B cell (primary cell): ENCODE data around the gene COL21A1. TPM values are rescaled to one million over a fixed set of nuclear protein-coding genes. Genes with fewer than 3 reads are reported as not detected.

Experiments
- ATAC-seq: fragments of 200-7000 bp; cut with Tn5 transposase; one replicate; pipeline ENCODE4 v1.10.0; 2021; ENCODE audit warnings: low read depth, mild to moderate bottlenecking, moderate number of reproducible peaks, moderate library complexity
- CTCF ChIA-PET: fragments of 350-600 bp; sonication (Branson Sonifier 250); formaldehyde crosslinking; loops from one replicate; lab custom pipeline; 2021; ENCODE audit warnings: antibody characterized with exemption, inconsistent platforms; lab: Charles Lee
- POLR2A ChIA-PET: fragments of 350-600 bp; sonication (Branson Sonifier 250); formaldehyde crosslinking; loops from one replicate; lab custom pipeline; 2021; ENCODE audit warnings: antibody characterized with exemption; lab: Charles Lee
- DNase-seq: peaks from one replicate; pipeline ENCODE4 v3.0.0; 2013
- H2AFZ ChIP-seq: 2 replicates; pipeline ENCODE4 v1.6.1; 2012; ENCODE audit warnings: mild to moderate bottlenecking, low read depth, low read length; ENCODE audit not compliant: insufficient read depth, poor library complexity, severe bottlenecking
- H3K27ac ChIP-seq, 2 donors: 1 replicate in 1 of 2; 2 replicates in 1 of 2; pipeline ENCODE4 v1.5.1; 2012 to 2013; ENCODE audit warnings: low read length in 2 of 2, mild to moderate bottlenecking in 2 of 2, moderate library complexity in 1 of 2
- H3K27me3 ChIP-seq, 4 experiments: fragments of 200-600 bp in 1 of 4; sonication (generic) in 1 of 4; replicated peaks in 1 of 4; 1 replicate in 2 of 4; 2 replicates in 2 of 4; pipeline versions ENCODE4 v1.6.1 to v1.7.0; 2013 to 2016; ENCODE audit warnings: low read length in 3 of 4, mild to moderate bottlenecking in 2 of 4, mixed read lengths in 1 of 4, moderate library complexity in 1 of 4; ENCODE audit not compliant: insufficient read depth in 4 of 4, control insufficient read depth in 3 of 4; ENCODE audit errors: control extremely low read depth in 1 of 4
- H3K36me3 ChIP-seq, 2 experiments: replicated peaks in 1 of 2; 1 replicate in 1 of 2; 2 replicates in 1 of 2; pipeline versions ENCODE4 v1.6.1 to v1.7.1; 2013; ENCODE audit warnings: low read length in 1 of 2; ENCODE audit not compliant: insufficient read depth in 2 of 2, control insufficient read depth in 1 of 2; ENCODE audit errors: control extremely low read depth in 1 of 2, extremely low read depth in 1 of 2
- H3K4me1 ChIP-seq, 2 donors: fragments of 200-600 bp in 1 of 2; sonication (generic) in 1 of 2; 1 replicate in 1 of 2; 2 replicates in 1 of 2; pipeline versions ENCODE4 v1.5.1 to v1.6.1; 2013 to 2017; ENCODE audit warnings: low read length in 2 of 2; ENCODE audit not compliant: control insufficient read depth in 2 of 2, insufficient read depth in 2 of 2
- H3K4me2 ChIP-seq: replicated peaks from 2 replicates; pipeline ENCODE3; 2012; ENCODE audit warnings: mild to moderate bottlenecking, low read depth, low read length; ENCODE audit not compliant: poor library complexity, severe bottlenecking
- H3K4me3 ChIP-seq, 5 experiments: fragments of 200-600 bp in 1 of 5; sonication (generic) in 1 of 5; 1 replicate in 3 of 5; 2 replicates in 2 of 5; pipeline versions ENCODE4 v1.5.1 to v1.7.0; 2011 to 2016; ENCODE audit warnings: low read length in 4 of 5, mild to moderate bottlenecking in 4 of 5, low read depth in 2 of 5, control low read depth in 1 of 5, moderate library complexity in 1 of 5; ENCODE audit not compliant: insufficient read depth in 1 of 5; ENCODE audit errors: control extremely low read depth in 1 of 5, extremely low read depth in 1 of 5
- H3K79me2 ChIP-seq: fragments of 200-600 bp; sonication (generic); one replicate; pipeline ENCODE4 v1.6.0; 2016; ENCODE audit warnings: low read length; ENCODE audit not compliant: control insufficient read depth, insufficient read depth
- H3K9ac ChIP-seq: fragments of 200-600 bp; sonication (generic); 2 replicates; pipeline ENCODE4 v1.6.1; 2017; ENCODE audit warnings: mild to moderate bottlenecking, low read length, moderate library complexity
- H3K9me3 ChIP-seq, 3 donors: one replicate each; pipeline versions ENCODE4 v1.6.1 to v1.7.1; 2013; ENCODE audit warnings: low read length in 2 of 3; ENCODE audit not compliant: control insufficient read depth in 2 of 3, insufficient read depth in 1 of 3; ENCODE audit errors: control extremely low read depth in 1 of 3
- H4K20me1 ChIP-seq: 2 replicates; pipeline ENCODE4 v1.6.0; 2012; ENCODE audit warnings: mild to moderate bottlenecking, low read length; ENCODE audit not compliant: insufficient read depth, control insufficient read depth, poor library complexity, severe bottlenecking
- H3K27ac Mint-ChIP-seq: one replicate; pipeline ENCODE4 v1.8.0; 2021; ENCODE audit warnings: mixed read lengths
- H3K27me3 Mint-ChIP-seq: one replicate; pipeline ENCODE4 v1.8.0; 2021; ENCODE audit warnings: mixed read lengths
- H3K4me1 Mint-ChIP-seq: one replicate; pipeline ENCODE4 v1.8.0; 2021; ENCODE audit warnings: mixed read lengths
- H3K4me3 Mint-ChIP-seq: one replicate; pipeline ENCODE4 v1.8.0; 2021; ENCODE audit warnings: mixed read lengths
- H3K9me3 Mint-ChIP-seq: one replicate; pipeline ENCODE4 v1.8.0; 2022; ENCODE audit warnings: mixed read lengths; ENCODE audit not compliant: insufficient read depth
- CTCF ChIP-seq: fragments of 200-600 bp; IDR thresholded peaks from one replicate; pipeline ENCODE4 v1.8.0; 2022; ENCODE audit warnings: antibody characterized with exemption, mild to moderate bottlenecking
- EZH2 ChIP-seq: IDR thresholded peaks from 2 replicates; pipeline ENCODE4 v1.6.1; 2012; ENCODE audit warnings: borderline replicate concordance, low read depth, mild to moderate bottlenecking, moderate library complexity, low read length; ENCODE audit not compliant: insufficient read depth, poor library complexity, severe bottlenecking
- WGBS: methylation state at CpG from one replicate; pipeline ENCODE4 v1.1.5; 2013; ENCODE audit warnings: missing lambda C conversion rate; ENCODE audit not compliant: insufficient coverage; 5-methylcytosine and 5-hydroxymethylcytosine counted together
- intact Hi-C: fragments of 100-400 bp; cut with micrococcal nuclease; formaldehyde crosslinking; loops from one replicate; pipeline ENCODE4 v1.10.0; 2022
- polyA plus RNA-seq: library from polyadenylated mRNA; depleted of rRNA; stranded (reverse); fragments of >200 nt; gene quantifications from 2 replicates; pipeline ENCODE4 v1.2.3, GENCODE V29; 2012
- total RNA-seq, 2 donors: library from RNA; stranded (reverse); fragments of 120-200 nt in 1 of 2; gene quantifications; 1 replicate in 1 of 2; 2 replicates in 1 of 2; pipeline versions ENCODE4 v1.2.3 to v1.2.4, GENCODE V29; 2013 to 2022

Gene COL21A1
- total and polyA plus RNA-seq, 2 donors (not counting 1 experiment from before 2014, with no cell fraction given), result not detected

- Mint-ChIP-seq H3K9me3 (peaks cover 5% of the 10 kb centered on the region), H3K27me3 (no peaks in the 10 kb centered on the region), H3K4me3 (no peak overlapping the region), H3K4me1 (no peaks in the 10 kb centered on the region), H3K27ac (no peak overlapping the region)
- H4K20me1 ChIP-seq, result no peaks in the 10 kb centered on the region
- no peak overlapping the region for H3K4me3 ChIP-seq
- H2AFZ ChIP-seq, result no peak overlapping the region
- whole genome bisulfite sequencing, result no CpG with 5 or more reads among the region's 1 CpG
- H3K27ac ChIP-seq, result no peak overlapping the region
- H3K36me3 ChIP-seq, result no peaks in the 10 kb centered on the region
- ChIA-PET CTCF (no interaction called here), POLR2A (no interaction called here)
- H3K4me1 ChIP-seq, result no peaks in the 10 kb centered on the region
- H3K9ac ChIP-seq, result no peak overlapping the region
- H3K79me2 ChIP-seq, result no peaks in the 10 kb centered on the region
- H3K9me3 ChIP-seq, result peaks cover 0 to 2% (median 2%) of the 10 kb centered on the region in 3 donors
- intact Hi-C loops, result no loop called here
- DNase-seq (no peak), ATAC-seq (no peak)
- no peak overlapping the region for H3K4me2 ChIP-seq
- H3K27me3 ChIP-seq, result no peaks in the 10 kb centered on the region
- TF ChIP-seq EZH2 (no peak), CTCF (no peak)
Observed at GRCh38 chr6:56093776-56094175, 153.6 kb downstream of the COL21A1 start.

- Histone ChIP-seq H3K27ac (no peak overlapping the region), H3K79me2 (no peaks in the 10 kb centered on the region), H3K9ac (no peak overlapping the region), H3K4me3 (no peak overlapping the region), H4K20me1 (no peaks in the 10 kb centered on the region), H3K4me2 (no peak overlapping the region), H3K36me3 (no peaks in the 10 kb centered on the region), H3K4me1 (no peaks in the 10 kb centered on the region), H2AFZ (no peak overlapping the region), H3K27me3 (no peaks in the 10 kb centered on the region), H3K9me3 (peaks cover 0 to 4% (median 0%) of the 10 kb centered on the region in 3 donors)
- ChIA-PET CTCF (no interaction called here), POLR2A (no interaction called here)
- TF ChIP-seq CTCF (no peak), EZH2 (no peak)
- intact Hi-C loops, result no loop called here
- no peak for ATAC-seq
- peaks cover 5% of the 10 kb centered on the region for H3K9me3 Mint-ChIP-seq
- 86% methylated on average over 2 of the region's 3 CpGs for WGBS
- H3K4me1 Mint-ChIP-seq, result no peaks in the 10 kb centered on the region
- DNase-seq, result no peak
- no peaks in the 10 kb centered on the region for H3K27me3 Mint-ChIP-seq
- H3K27ac Mint-ChIP-seq, result no peak overlapping the region
- H3K4me3 Mint-ChIP-seq, result no peak overlapping the region
Observed at GRCh38 chr6:56091159-56091869, 156.1 kb downstream of the COL21A1 start.
